Suppressor macrophage treated with lipopolysaccharide for 4 hours (primary cell): ENCODE data around the gene AIG1.
"Not testable (repeated sequence)": the region's sequence is repeated elsewhere in the genome, so short reads cannot be mapped to it uniquely, and the experiment has no call there.

ENCODE experiments used
- DNase-seq: peaks from one replicate; pipeline ENCODE4 v3.0.0-alpha.2; 2020

The AIG1 gene

DNA sequence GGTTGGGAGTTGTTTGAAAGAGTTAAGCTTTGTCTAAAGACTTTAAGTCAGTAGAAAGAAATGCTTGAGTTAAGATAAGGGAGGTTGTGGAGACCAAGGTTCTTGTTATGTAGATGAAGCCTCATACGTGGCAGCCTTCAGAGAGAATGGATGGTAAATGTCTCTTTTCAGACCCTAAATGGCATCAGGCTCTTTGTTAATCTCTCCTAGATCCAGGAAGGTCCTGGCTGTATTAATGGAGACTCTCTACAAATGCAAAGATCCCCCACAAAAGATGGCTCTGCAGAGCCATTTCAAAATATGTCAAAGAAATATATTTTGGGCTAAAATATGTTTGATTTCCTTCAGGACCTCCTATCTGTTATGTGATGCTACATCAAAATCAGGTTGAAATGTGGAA is 228.2 kb downstream of the AIG1 start:
- no peak for DNase-seq

DNA sequence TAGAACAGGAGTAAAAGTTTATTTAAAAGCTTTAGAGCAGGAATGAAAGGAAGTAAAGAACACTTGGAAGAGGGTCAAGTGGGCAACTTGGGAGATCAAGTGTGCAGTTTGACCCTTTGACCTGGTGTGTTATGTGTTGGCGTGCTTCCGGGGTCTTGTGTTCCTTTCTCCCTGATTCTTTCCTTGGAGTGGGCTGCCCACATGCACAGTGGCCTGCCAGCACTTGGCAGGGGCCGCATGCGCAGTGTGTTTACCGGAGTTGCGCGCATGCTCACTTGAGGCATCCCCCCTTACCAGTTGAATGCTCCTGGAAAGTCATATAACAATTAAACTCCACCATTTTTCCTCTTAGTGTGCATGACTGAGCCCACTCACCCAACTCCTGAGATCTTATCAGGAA is 229.5 kb downstream of the AIG1 start:
- DNase-seq: no peak

DNA sequence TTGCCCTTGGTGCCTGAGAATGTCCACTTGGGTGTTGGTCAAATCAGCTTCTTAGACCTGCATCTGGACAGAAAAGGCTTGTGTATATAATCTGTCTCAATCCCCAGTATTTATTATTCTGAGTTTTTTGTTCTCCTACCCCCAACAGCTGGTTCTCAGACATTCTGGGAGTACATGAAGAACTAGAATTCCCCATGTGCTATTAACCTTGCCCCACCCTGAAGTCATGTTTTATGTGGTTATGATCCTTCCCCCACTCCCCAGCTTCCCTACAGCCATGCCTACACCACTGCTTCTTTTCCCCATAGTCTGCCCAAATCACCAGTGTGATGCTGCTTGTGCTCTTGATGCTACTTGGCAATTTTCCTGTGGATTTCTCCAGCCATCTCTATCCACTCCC is 232.8 kb downstream of the AIG1 start:
- no peak for DNase-seq

DNA sequence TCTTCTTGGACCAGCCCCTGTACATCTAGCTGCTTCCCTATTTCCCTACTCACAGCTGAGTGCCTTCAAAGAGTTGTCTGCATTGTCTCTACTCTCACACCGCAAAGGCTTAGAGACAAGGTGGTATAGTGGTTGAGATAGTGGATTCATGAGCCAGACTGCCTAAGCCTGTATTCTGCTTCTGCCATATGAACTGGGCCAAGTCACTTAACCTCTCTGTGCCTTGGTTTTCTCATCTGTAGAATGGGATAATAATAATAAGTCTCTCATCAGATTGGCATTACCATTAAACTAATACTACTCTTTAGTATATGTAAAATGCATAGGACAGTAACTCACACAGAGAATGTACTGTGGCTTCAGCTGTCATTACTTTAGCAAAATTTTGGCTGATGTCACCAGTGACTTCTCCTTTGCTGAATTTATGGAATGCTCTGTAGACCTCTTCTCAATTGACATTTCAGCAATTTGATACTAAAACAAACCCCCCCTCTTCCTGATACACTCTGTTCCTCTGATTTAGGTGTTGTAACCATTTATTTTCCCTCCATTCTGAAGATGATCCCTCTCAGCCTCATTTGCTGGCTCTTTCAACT is 233.7 kb downstream of the AIG1 start:
- DNase-seq: no peak

DNA sequence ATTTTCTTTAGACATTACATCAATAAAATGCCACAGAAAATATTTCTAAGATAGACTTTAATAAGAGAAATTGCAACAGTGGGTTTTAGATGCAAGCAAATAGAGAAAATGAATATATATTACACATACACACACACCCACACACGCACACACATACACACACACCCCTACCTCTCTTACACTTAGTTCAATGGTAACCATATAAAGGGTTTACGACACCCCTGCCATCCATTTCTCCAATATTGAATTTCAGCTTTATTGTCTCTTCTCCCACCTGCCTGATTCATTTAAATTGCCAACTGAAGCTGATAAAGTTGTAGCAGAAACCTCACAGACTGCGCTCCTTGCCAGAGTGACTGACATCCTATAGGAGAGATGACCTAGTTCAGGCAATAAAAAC is 235.2 kb downstream of the AIG1 start:
- DNase-seq: no peak

DNA sequence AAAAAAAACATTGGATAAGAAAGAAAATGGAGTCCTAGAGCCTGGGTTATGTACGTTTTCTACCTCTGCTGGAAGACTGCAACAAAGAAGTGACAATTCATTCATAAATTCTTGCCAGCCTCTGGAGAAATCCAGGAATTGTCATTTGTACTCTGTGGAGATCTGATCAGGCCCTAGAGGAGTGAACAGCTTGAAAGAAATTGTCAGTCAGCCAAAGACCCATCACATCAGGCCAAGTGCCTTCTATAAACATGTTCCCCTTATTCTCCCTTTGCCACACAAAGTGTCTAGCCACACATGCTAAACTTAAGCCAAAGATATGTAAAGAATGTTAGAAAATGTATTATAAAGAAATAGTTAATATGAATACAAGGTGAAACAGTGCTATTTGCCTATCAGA is 237.4 kb downstream of the AIG1 start:
- no peak for DNase-seq

DNA sequence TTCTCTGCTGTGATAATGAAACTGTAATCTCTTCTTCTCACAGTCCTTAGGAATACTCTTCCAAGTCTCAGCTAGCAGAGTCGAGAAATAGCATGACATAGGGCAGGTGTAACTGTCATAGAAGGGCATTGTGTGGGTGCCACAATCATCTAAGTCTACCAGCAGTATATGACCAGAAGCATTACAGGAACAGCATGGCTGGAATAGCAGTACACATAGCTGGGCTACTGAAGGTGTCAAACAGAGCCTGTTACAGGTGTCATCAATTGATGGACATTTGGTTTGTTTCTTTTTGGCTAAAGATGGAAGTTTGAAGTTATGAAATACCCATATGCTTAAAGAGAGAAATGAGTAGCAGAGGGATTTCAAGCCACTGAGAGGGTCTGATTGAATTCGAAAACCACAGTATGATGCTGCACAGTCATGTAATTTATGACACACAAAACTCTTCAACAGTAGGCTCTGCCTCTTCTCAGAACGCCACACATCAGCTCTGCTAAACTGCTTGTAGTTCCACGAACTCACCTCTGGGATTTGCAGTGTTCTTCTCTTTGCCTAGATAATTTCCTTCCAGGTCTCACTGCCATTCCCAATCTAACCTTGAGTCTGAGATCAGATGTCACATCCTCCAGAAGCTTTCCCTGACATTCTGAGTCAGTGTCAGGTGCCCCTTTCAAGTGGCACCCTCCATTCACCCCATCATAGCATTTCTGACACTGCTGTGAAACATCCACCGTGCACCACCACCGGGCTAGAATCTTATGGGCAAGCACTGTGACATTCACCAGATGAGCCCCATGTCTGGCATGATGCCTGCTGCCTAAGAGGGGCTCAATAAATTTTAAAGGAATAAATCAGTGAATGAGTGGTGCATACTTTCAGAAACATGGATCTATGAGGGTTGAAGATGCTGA is 238.8 kb downstream of the AIG1 start:
- no peak for DNase-seq

DNA sequence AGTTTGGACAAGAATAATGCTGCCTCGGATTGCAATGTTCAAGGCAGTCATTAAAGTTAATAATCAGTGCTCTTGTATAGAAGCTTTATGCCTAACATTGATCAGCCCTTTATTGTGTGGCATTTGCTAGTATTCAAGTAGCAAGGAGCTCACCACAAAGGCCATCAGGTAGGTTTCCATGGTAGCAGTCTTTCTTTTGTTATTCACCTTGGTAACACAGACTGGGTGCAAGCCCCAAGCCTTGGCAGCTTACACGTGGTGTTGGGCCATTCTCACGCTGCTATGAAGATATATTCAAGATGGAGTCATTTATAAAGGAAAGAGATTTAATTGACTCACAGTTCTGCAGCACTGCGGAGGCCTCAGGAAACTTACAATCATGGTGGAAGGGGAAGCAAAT is 240.5 kb downstream of the AIG1 start:
- DNase-seq: no peak

DNA sequence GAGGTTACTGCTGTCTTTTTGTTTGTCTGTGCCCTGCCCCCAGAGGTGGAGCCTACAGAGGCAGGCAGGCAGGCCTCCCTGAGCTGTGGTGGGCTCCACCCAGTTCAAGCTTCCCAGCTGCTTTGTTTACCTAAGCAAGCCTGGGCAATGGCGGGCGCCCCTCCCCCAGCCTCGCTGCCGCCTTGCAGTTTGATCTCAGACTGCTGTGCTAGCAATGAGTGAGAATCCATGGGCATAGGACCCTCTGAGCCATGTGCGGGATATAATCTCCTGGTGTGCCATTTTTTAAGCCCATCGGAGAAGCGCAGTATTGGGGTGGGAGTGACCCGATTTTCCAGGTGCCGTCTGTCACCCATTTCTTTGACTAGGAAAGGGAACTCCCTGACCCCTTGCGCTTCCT is 247.1 kb downstream of the AIG1 start:
- DNase-seq: not testable (repeated sequence)

DNA sequence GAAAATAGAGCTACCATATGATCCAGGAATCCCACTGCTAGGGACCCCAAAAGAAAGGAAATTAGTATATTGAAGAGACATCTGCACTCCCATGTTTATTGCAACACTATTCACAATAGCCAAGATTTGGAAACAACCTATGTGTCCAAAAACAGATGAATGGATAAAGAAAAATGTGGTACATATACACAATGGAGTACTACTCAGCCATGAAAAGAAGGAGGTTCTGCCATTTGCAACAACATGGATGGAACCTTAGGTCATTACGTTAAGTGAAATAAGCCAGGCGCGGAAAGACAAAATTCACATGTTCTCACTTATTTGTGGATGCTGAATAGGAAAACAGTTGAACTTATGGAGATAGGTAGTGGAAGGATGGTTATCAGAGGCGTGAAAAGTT is 252.5 kb downstream of the AIG1 start:
- DNase-seq: no peak

DNA sequence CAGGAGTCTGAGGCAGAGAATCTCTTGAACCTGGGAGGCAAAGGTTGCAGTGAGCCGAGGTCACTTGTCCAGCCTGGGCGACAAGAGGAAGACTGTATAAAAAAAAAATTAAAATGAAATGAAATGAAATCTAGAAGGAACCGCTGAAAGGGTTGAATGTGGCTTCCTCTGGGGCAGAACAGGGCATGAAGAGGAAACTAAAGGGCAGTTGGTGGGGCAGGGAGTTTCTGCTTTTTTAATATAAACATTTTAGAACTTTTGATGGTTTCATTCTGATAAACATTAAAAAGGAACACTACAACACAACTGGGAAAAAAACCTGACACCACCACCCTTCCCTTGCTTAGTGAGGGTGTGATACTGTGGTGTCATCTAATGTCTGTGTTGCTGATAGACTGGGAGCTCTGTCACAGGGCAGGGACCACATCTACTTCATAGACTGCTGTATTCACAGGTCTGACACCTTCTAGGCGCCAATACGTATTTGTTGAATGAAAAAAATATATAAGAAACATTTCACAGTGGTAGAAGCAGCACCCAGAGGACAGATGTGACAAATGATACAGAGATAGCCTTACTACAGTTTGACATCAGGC is 260.9 kb downstream of the AIG1 start:
- no peak for DNase-seq

DNA sequence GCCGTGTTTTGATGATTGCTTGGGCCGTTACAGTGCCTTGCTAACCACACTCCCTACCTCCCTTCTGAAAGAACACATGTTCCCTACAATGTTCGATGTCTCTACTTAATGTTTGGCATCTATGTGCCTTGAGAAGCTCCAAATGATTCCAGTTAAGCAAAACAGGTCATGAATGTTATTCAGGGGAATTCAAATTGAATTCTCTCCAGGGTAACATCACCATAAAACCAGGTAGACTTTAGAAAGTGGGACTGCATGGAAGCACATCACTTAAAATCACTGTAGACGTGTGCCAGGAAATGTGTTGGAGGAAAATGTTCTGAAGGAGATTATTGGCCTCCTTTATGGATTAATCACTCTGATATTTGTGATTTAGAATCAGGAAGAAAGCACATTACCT is 261.7 kb downstream of the AIG1 start:
- no peak for DNase-seq

DNA sequence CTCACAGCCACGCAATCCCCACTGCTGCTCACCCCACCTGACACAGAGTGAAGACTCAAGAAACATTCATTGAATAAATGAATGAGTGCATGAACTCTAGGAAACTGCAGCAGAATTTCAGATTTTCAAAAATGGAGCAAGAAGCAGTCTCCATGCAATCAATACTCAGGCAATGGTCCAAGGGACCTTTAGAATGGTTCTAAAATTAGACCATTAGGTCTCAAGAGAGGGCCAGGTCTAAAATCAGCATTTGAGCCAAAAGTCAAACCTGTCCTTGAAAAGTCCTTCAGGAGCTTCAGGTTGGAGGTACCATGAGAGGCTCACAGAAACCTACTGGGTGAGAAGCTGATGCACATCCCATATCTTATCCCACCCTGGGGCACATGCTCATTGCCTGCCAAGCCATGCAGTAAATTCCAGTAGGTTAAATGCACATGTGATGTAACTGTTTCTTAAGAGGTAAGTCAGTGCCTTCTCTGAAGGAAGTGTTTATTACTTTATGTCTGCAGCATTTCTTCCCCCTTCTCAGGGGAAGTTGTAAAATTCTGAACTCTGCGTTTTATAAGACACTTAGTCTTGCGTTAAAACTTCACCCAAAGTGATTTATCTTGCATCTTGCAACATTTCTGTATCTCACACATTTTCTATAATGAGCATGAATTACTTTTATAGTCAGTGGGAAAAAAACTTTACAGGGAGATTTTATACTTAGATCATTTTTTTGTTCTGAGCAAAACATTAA is 263.2 kb downstream of the AIG1 start:
- no peak for DNase-seq

DNA sequence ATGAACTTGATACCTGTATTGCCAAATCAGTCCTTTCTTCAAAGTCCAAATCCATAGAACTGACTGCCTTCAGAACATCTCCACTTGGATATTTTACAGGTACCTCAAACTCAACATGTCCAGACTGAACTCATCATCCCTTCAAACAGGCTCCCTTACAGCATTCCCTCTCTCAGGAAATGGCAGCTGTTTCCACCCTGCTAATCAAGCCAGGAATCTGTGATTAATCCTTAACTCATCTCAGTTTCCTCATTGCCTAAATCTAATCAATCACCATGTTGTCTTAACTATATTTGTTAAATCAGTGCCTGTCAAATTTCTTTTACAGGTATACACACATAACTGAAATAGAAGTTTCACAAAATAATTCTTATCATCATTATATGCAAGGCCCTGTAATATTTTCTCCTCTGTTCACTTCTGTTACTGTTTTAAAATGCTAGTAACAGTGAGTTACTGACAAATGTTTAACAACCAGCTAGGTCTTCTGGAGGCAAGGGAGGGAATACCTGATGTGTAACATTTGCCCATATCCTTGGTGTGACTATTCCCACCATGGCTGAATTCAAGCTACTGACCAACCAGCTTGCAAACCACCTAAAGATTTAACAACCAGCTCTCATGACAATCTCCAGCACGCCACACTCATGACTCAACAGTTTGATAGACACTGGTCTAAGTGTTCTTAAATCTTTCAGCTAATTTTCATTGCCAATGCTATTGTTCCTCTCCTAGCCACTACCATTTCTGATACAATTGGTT is 264.9 kb downstream of the AIG1 start:
- no peak for DNase-seq

DNA sequence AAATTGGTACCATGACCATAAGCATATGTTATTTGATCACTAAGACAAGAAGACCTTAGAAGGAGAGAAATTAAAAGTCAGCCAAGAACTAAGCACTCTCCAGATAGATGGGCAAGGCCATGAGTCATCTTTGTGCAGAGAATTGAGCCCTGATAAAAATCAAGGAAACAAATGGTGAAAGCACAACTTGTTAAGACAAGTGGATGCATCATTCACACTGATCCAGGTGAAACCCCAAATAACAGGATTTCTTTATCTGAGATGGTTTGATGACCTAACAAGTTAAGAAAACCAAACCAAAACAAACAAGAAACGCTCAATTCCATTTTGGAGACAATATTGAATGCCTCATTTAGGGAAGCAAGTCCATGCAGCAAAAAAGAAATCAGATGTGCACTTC is 268.2 kb downstream of the AIG1 start:
- DNase-seq: no peak

DNA sequence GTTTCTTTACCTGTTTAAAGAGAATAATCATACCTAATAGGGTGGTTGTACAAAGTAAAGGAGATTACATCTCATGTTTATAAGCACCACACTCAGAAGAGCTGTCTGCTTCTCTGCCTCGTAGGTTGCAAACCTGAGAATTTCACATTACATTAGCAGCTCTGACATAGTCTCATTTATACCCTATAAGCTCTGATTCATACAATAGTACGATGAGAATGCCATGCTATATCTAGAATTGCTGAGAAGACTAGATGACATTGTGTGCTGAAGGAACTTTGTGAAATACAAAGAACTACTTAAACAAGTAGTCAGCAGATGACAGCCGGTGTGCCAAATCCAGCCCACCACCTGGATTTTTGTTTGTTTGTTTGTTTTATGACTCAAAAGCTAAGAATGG is 268.6 kb downstream of the AIG1 start:
- DNase-seq: no peak

DNA sequence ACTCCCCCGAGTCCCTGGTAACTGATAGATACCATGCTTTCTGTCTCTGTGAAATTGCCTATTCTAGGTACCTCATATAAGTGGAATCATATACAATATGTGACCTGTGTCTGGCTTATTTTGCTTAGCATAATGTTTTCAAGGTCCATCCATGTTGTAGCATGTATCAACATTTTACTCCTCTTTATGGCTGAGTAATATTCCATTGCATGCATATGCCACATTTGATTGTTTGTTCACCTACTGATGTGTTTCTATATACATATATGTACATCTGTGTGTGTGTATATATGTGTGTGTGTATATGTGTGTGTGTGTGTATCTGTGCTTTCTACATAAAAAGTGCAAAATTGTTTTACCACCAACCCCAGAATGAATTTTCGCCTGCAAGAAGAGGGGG is 270.7 kb downstream of the AIG1 start:
- no peak for DNase-seq

DNA sequence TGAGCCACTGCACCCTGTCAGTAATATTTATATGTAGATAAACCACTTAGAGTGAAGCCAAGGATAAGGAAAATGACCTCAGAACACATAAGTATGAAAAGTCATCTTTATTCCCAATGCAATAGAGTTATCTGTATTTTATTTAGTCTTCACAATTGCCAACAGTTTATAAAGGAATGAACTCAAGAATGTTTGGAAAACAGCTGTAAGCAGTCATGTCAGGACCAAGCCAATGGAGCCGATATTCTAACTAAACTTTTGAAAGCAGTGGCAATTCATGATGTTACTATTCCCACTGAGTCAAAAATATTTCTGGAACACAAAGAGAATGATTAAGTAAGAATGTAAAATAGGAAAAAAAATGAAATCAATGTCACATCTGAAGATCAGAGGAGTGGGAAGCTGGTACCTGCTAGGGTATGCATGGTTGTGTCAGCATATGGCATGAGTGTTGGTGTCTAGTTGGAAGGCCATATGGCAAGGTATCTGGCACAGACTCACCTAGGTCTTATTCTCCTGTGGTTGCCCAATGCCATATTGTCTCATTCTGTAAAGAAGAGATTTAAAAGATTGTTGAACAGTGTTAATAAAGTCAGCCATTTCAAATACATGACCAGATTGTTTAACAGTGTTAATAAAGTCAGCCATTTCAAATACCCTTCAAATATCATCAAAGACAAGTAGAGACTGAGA is 271.6 kb downstream of the AIG1 start:
- DNase-seq: no peak

DNA sequence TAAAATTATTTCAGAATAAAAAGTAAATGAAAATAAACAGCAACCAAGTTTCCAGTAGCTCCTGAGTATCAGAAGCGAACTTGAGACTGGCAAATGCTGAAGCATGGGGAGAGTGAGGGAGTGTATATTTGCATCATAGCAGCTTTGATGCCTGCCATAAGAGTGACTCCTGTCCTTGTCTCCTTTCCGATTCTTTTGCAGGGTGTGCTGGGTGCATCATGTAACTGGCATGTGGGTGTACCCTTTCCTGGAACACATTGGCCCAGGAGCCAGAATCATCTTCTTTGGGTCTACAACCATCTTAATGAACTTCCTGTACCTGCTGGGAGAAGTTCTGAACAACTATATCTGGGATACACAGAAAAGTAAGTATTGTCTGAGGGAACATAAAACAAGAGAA is 272.4 kb downstream of the AIG1 start:
- no peak for DNase-seq

DNA sequence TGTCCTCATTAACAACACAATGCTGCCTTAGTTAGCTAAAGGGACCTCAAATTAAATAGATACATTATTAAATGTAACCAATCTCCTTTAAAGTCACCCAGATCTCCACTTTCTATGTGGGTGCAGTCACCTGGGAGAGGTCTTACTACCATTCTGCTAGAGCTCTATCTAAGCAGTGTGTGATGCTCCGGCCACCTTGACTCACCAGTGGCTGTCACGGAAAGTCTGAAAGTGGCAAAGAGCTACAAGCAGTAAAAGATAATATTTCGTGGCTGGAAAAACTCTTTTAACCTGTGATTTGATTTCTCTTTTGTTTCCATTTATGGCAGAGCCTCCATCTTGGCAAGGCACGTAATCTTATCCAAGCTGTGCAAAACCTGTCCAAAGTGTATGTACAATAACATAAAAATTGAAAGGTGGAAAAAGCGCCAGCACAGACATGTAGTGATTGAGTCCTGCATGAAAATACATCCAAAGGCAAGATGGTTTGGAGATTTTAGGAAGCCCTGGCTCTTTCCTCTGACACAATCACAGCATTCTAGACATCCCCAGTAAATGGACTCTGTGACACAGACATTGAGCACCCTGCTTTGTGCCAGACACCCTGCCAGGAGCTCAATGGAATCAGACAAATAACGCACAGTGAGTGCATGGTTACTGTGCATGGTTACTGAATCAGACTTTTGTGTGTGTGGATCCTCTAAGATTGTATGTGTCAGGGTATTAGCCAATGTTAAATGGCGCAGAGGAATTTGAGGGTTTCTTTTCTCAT is 273.2 kb downstream of the AIG1 start:
- DNase-seq: no peak

DNA sequence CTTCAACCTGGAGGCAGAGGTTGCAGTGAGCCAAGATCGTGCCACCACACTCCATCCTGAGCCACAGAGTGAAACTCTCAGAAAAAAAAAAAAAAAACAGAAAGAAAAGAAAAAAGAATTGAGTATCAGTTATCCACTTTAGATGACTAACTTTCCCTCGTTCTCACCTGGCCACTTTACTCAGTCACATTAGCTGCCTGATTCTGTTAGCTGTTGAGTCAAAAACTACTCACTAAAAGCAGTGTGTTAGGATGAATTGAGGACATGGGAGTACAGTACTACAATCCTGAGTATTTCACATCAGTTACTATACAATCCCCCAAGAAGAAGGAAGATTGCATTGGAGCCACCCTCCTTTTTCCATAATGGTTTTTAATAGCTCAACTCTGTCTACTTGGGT is 275.2 kb downstream of the AIG1 start:
- no peak for DNase-seq
